Mammary epithelial cell (primary cell): Measurements from ENCODE around the gene MAP3K2.

ENCODE experiments used
- EZH2 ChIP-seq: IDR thresholded peaks from 2 replicates; pipeline ENCODE4 v1.6.1; 2012; ENCODE audit warnings: low read length, inconsistent platforms, borderline replicate concordance
- TF ChIP-seq, protein P1 (sequence below), 2 donors: IDR thresholded peaks in 1 of 2; conservative IDR thresholded peaks in 1 of 2; 2 replicates each; pipeline ENCODE4 v1.5.1; 2011 to 2012; ENCODE audit warnings: inconsistent platforms in 2 of 2, low read length in 2 of 2, mild to moderate bottlenecking in 2 of 2, control low read depth in 1 of 2, low read depth in 1 of 2; ENCODE audit not compliant: insufficient read depth in 1 of 2; ENCODE audit errors: extremely low read depth in 1 of 2

- TF ChIP-seq, protein P1, sequence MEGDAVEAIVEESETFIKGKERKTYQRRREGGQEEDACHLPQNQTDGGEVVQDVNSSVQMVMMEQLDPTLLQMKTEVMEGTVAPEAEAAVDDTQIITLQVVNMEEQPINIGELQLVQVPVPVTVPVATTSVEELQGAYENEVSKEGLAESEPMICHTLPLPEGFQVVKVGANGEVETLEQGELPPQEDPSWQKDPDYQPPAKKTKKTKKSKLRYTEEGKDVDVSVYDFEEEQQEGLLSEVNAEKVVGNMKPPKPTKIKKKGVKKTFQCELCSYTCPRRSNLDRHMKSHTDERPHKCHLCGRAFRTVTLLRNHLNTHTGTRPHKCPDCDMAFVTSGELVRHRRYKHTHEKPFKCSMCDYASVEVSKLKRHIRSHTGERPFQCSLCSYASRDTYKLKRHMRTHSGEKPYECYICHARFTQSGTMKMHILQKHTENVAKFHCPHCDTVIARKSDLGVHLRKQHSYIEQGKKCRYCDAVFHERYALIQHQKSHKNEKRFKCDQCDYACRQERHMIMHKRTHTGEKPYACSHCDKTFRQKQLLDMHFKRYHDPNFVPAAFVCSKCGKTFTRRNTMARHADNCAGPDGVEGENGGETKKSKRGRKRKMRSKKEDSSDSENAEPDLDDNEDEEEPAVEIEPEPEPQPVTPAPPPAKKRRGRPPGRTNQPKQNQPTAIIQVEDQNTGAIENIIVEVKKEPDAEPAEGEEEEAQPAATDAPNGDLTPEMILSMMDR (conservative IDR thresholded peaks at IDR 0.05 in 1 of 2, IDR thresholded peaks at IDR 0.05 in 1 of 2; ENCODE audit: extremely low read depth in 1 of 2, insufficient read depth in 1 of 2, low read depth in 1 of 2, low read length in 2 of 2), result no peak
- TF ChIP-seq EZH2, result no peak
Observed at GRCh38 chr2:127400897-127401756, 13.4 kb upstream of the MAP3K2 start.
